Stimulated activated CD8-positive, alpha-beta memory T cell treated with anti-CD3 and anti-CD28 coated beads, Interleukin-4, amount 100 ng/mL, for 24 hours (primary cell): ENCODE results near the gene LGR4.
"Not testable (repeated sequence)": the region's sequence is repeated elsewhere in the genome, so short reads cannot be mapped to it uniquely, and the experiment has no call there.

Experiments used
- DNase-seq: peaks from one replicate; pipeline ENCODE4 v3.0.0-alpha.2; 2020; ENCODE audit warnings: low read depth

The LGR4 gene

GRCh38 chr11:27456795-27457329 is 15.7 kb downstream of the LGR4 start:
- DNase-seq = no peak

- no peak for DNase-seq
Measured at GRCh38 chr11:27456140-27456794, 16.3 kb downstream of the LGR4 start.

GRCh38 chr11:27455667-27456066 is 16.9 kb downstream of the LGR4 start:
- no peak for DNase-seq

- DNase-seq = no peak
Measured at GRCh38 chr11:27453701-27454100, 18.9 kb downstream of the LGR4 start.

GRCh38 chr11:27452147-27452546 is 20.4 kb downstream of the LGR4 start:
- no peak for DNase-seq

- DNase-seq = no peak
Measured at GRCh38 chr11:27451244-27451965, 21.2 kb downstream of the LGR4 start.

- DNase-seq = not testable (repeated sequence)
Measured at GRCh38 chr11:27448184-27448540, 24.4 kb downstream of the LGR4 start.

- DNase-seq = no peak
Measured at GRCh38 chr11:27447288-27448183, 25.1 kb downstream of the LGR4 start.

GRCh38 chr11:27445625-27446024 is 27.0 kb downstream of the LGR4 start:
- no peak for DNase-seq

GRCh38 chr11:27444801-27445215 is 27.8 kb downstream of the LGR4 start:
- no peak for DNase-seq

GRCh38 chr11:27443746-27444507 is 28.7 kb downstream of the LGR4 start:
- DNase-seq = no peak

- no peak for DNase-seq
Measured at GRCh38 chr11:27443227-27443626, 29.4 kb downstream of the LGR4 start.

- no peak for DNase-seq
Measured at GRCh38 chr11:27440090-27440489, 32.5 kb downstream of the LGR4 start.

GRCh38 chr11:27438595-27438981 is 34.0 kb downstream of the LGR4 start:
- no peak for DNase-seq

GRCh38 chr11:27437829-27438594 is 34.6 kb downstream of the LGR4 start:
- DNase-seq = no peak

GRCh38 chr11:27436916-27437315 is 35.7 kb downstream of the LGR4 start:
- DNase-seq = no peak

- no peak for DNase-seq
Measured at GRCh38 chr11:27433742-27434141, 38.8 kb downstream of the LGR4 start.

- no peak for DNase-seq
Measured at GRCh38 chr11:27431808-27432207, 40.8 kb downstream of the LGR4 start.

GRCh38 chr11:27429761-27430393 is 42.7 kb downstream of the LGR4 start:
- no peak for DNase-seq

GRCh38 chr11:27427183-27427980 is 45.2 kb downstream of the LGR4 start:
- DNase-seq = no peak
